Measurements from ENCODE around the gene GNG13.

The GNG13 gene

GRCh38 chr16:847151-847550 is 46.6 kb upstream of the GNG13 start:
- TF ChIP-seq REST (IDR thresholded peaks at IDR 0.05; ENCODE audit: insufficient replicate concordance, low read depth) = no peak
- TF ChIP-seq GABPA (IDR thresholded peaks at IDR 0.05; ENCODE audit: low read depth) = no peak
- no peak for TF ChIP-seq POLR2AphosphoS5 (IDR thresholded peaks at IDR 0.05; ENCODE audit: low read depth)
- no peak for TF ChIP-seq CTCF (IDR thresholded peaks at IDR 0.05; ENCODE audit: insufficient read depth, low read length)
- no peak for TF ChIP-seq SPI1 (IDR thresholded peaks at IDR 0.05; ENCODE audit: borderline replicate concordance, low read depth)
- Histone ChIP-seq H3K27me3 (ENCODE audit: insufficient read depth, poor library complexity, severe bottlenecking) (no peaks in the 10 kb centered on the region), H3K27ac (replicated peaks) (no peak overlapping the region), H3K4me3 (replicated peaks; ENCODE audit: insufficient read depth, low read length) (no peak overlapping the region)
- no peak for DNase-seq (ENCODE audit: low read depth in 1 of 2, low spot score in 1 of 2)

GRCh38 chr16:845351-845745 is 44.8 kb upstream of the GNG13 start:
- no peak overlapping the region for H3K27ac ChIP-seq (replicated peaks)
- no peak overlapping the region for H3K4me3 ChIP-seq (replicated peaks; ENCODE audit: insufficient read depth, low read length)
- no peak for DNase-seq (ENCODE audit: low read depth in 1 of 2, low spot score in 1 of 2)
- no peaks in the 10 kb centered on the region for H3K27me3 ChIP-seq (ENCODE audit: insufficient read depth, poor library complexity, severe bottlenecking)
- TF ChIP-seq SPI1 (IDR thresholded peaks at IDR 0.05; ENCODE audit: borderline replicate concordance, low read depth) = no peak
- TF ChIP-seq GABPA (IDR thresholded peaks at IDR 0.05; ENCODE audit: low read depth) = no peak
- no peak for TF ChIP-seq CTCF (IDR thresholded peaks at IDR 0.05; ENCODE audit: insufficient read depth, low read length)
- no peak for TF ChIP-seq REST (IDR thresholded peaks at IDR 0.05; ENCODE audit: insufficient replicate concordance, low read depth)
- TF ChIP-seq POLR2AphosphoS5 (IDR thresholded peaks at IDR 0.05; ENCODE audit: low read depth) = no peak

- no peak for DNase-seq (ENCODE audit: low read depth in 1 of 2, low spot score in 1 of 2)
- no peak for TF ChIP-seq REST (IDR thresholded peaks at IDR 0.05; ENCODE audit: insufficient replicate concordance, low read depth)
- no peak for TF ChIP-seq GABPA (IDR thresholded peaks at IDR 0.05; ENCODE audit: low read depth)
- no peak for TF ChIP-seq POLR2AphosphoS5 (IDR thresholded peaks at IDR 0.05; ENCODE audit: low read depth)
- TF ChIP-seq SPI1 (IDR thresholded peaks at IDR 0.05; ENCODE audit: borderline replicate concordance, low read depth) = no peak
- no peak for TF ChIP-seq CTCF (IDR thresholded peaks at IDR 0.05; ENCODE audit: insufficient read depth, low read length)
- H3K27me3 ChIP-seq (ENCODE audit: insufficient read depth, poor library complexity, severe bottlenecking) = no peaks in the 10 kb centered on the region
- H3K27ac ChIP-seq (replicated peaks) = no peak overlapping the region
- H3K4me3 ChIP-seq (replicated peaks; ENCODE audit: insufficient read depth, low read length) = no peak overlapping the region
Observed at GRCh38 chr16:844638-845350, 44.3 kb upstream of the GNG13 start.

Data from HL-60 (cell line).